B cell (primary cell): ENCODE results near the gene KDM3A. TPM values are rescaled to one million over a fixed set of nuclear protein-coding genes. Genes with fewer than 3 reads are reported as not detected.

Source experiments
- ATAC-seq: fragments of 200-7000 bp; cut with Tn5 transposase; one replicate; pipeline ENCODE4 v1.10.0; 2021; ENCODE audit warnings: low read depth, mild to moderate bottlenecking, moderate number of reproducible peaks, moderate library complexity
- CTCF ChIA-PET: fragments of 350-600 bp; sonication (Branson Sonifier 250); formaldehyde crosslinking; loops from one replicate; lab custom pipeline; 2021; ENCODE audit warnings: antibody characterized with exemption, inconsistent platforms; lab: Charles Lee
- POLR2A ChIA-PET: fragments of 350-600 bp; sonication (Branson Sonifier 250); formaldehyde crosslinking; loops from one replicate; lab custom pipeline; 2021; ENCODE audit warnings: antibody characterized with exemption; lab: Charles Lee
- DNase-seq: peaks from one replicate; pipeline ENCODE4 v3.0.0; 2013
- H2AFZ ChIP-seq: 2 replicates; pipeline ENCODE4 v1.6.1; 2012; ENCODE audit warnings: mild to moderate bottlenecking, low read depth, low read length; ENCODE audit not compliant: insufficient read depth, poor library complexity, severe bottlenecking
- H3K27ac ChIP-seq, 2 donors: 1 replicate in 1 of 2; 2 replicates in 1 of 2; pipeline ENCODE4 v1.5.1; 2012 to 2013; ENCODE audit warnings: low read length in 2 of 2, mild to moderate bottlenecking in 2 of 2, moderate library complexity in 1 of 2
- H3K27me3 ChIP-seq, 4 experiments: fragments of 200-600 bp in 1 of 4; sonication (generic) in 1 of 4; replicated peaks in 1 of 4; 1 replicate in 2 of 4; 2 replicates in 2 of 4; pipeline versions ENCODE4 v1.6.1 to v1.7.0; 2013 to 2016; ENCODE audit warnings: low read length in 3 of 4, mild to moderate bottlenecking in 2 of 4, mixed read lengths in 1 of 4, moderate library complexity in 1 of 4; ENCODE audit not compliant: insufficient read depth in 4 of 4, control insufficient read depth in 3 of 4; ENCODE audit errors: control extremely low read depth in 1 of 4
- H3K36me3 ChIP-seq, 2 experiments: replicated peaks in 1 of 2; 1 replicate in 1 of 2; 2 replicates in 1 of 2; pipeline versions ENCODE4 v1.6.1 to v1.7.1; 2013; ENCODE audit warnings: low read length in 1 of 2; ENCODE audit not compliant: insufficient read depth in 2 of 2, control insufficient read depth in 1 of 2; ENCODE audit errors: control extremely low read depth in 1 of 2, extremely low read depth in 1 of 2
- H3K4me1 ChIP-seq, 2 donors: fragments of 200-600 bp in 1 of 2; sonication (generic) in 1 of 2; 1 replicate in 1 of 2; 2 replicates in 1 of 2; pipeline versions ENCODE4 v1.5.1 to v1.6.1; 2013 to 2017; ENCODE audit warnings: low read length in 2 of 2; ENCODE audit not compliant: control insufficient read depth in 2 of 2, insufficient read depth in 2 of 2
- H3K4me2 ChIP-seq: replicated peaks from 2 replicates; pipeline ENCODE3; 2012; ENCODE audit warnings: mild to moderate bottlenecking, low read depth, low read length; ENCODE audit not compliant: poor library complexity, severe bottlenecking
- H3K4me3 ChIP-seq, 5 experiments: fragments of 200-600 bp in 1 of 5; sonication (generic) in 1 of 5; 1 replicate in 3 of 5; 2 replicates in 2 of 5; pipeline versions ENCODE4 v1.5.1 to v1.7.0; 2011 to 2016; ENCODE audit warnings: low read length in 4 of 5, mild to moderate bottlenecking in 4 of 5, low read depth in 2 of 5, control low read depth in 1 of 5, moderate library complexity in 1 of 5; ENCODE audit not compliant: insufficient read depth in 1 of 5; ENCODE audit errors: control extremely low read depth in 1 of 5, extremely low read depth in 1 of 5
- H3K79me2 ChIP-seq: fragments of 200-600 bp; sonication (generic); one replicate; pipeline ENCODE4 v1.6.0; 2016; ENCODE audit warnings: low read length; ENCODE audit not compliant: control insufficient read depth, insufficient read depth
- H3K9ac ChIP-seq: fragments of 200-600 bp; sonication (generic); 2 replicates; pipeline ENCODE4 v1.6.1; 2017; ENCODE audit warnings: mild to moderate bottlenecking, low read length, moderate library complexity
- H3K9me3 ChIP-seq, 3 donors: one replicate each; pipeline versions ENCODE4 v1.6.1 to v1.7.1; 2013; ENCODE audit warnings: low read length in 2 of 3; ENCODE audit not compliant: control insufficient read depth in 2 of 3, insufficient read depth in 1 of 3; ENCODE audit errors: control extremely low read depth in 1 of 3
- H4K20me1 ChIP-seq: 2 replicates; pipeline ENCODE4 v1.6.0; 2012; ENCODE audit warnings: mild to moderate bottlenecking, low read length; ENCODE audit not compliant: insufficient read depth, control insufficient read depth, poor library complexity, severe bottlenecking
- H3K27ac Mint-ChIP-seq: one replicate; pipeline ENCODE4 v1.8.0; 2021; ENCODE audit warnings: mixed read lengths
- H3K27me3 Mint-ChIP-seq: one replicate; pipeline ENCODE4 v1.8.0; 2021; ENCODE audit warnings: mixed read lengths
- H3K4me1 Mint-ChIP-seq: one replicate; pipeline ENCODE4 v1.8.0; 2021; ENCODE audit warnings: mixed read lengths
- H3K4me3 Mint-ChIP-seq: one replicate; pipeline ENCODE4 v1.8.0; 2021; ENCODE audit warnings: mixed read lengths
- H3K9me3 Mint-ChIP-seq: one replicate; pipeline ENCODE4 v1.8.0; 2022; ENCODE audit warnings: mixed read lengths; ENCODE audit not compliant: insufficient read depth
- EZH2 ChIP-seq: IDR thresholded peaks from 2 replicates; pipeline ENCODE4 v1.6.1; 2012; ENCODE audit warnings: borderline replicate concordance, low read depth, mild to moderate bottlenecking, moderate library complexity, low read length; ENCODE audit not compliant: insufficient read depth, poor library complexity, severe bottlenecking
- WGBS: methylation state at CpG from one replicate; pipeline ENCODE4 v1.1.5; 2013; ENCODE audit warnings: missing lambda C conversion rate; ENCODE audit not compliant: insufficient coverage; 5-methylcytosine and 5-hydroxymethylcytosine counted together
- intact Hi-C: fragments of 100-400 bp; cut with micrococcal nuclease; formaldehyde crosslinking; loops from one replicate; pipeline ENCODE4 v1.10.0; 2022
- polyA plus RNA-seq: library from polyadenylated mRNA; depleted of rRNA; stranded (reverse); fragments of >200 nt; gene quantifications from 2 replicates; pipeline ENCODE4 v1.2.3, GENCODE V29; 2012
- total RNA-seq, 2 donors: library from RNA; stranded (reverse); fragments of 120-200 nt in 1 of 2; gene quantifications; 1 replicate in 1 of 2; 2 replicates in 1 of 2; pipeline versions ENCODE4 v1.2.3 to v1.2.4, GENCODE V29; 2013 to 2022
- TF ChIP-seq, protein P1 (sequence below): fragments of 200-600 bp; IDR thresholded peaks from one replicate; pipeline ENCODE4 v1.8.0; 2022; ENCODE audit warnings: antibody characterized with exemption, mild to moderate bottlenecking

The KDM3A gene
- total and polyA plus RNA-seq, 2 donors (not counting 1 experiment from before 2014, with no cell fraction given) = 27.7 to 107 TPM

DNA sequence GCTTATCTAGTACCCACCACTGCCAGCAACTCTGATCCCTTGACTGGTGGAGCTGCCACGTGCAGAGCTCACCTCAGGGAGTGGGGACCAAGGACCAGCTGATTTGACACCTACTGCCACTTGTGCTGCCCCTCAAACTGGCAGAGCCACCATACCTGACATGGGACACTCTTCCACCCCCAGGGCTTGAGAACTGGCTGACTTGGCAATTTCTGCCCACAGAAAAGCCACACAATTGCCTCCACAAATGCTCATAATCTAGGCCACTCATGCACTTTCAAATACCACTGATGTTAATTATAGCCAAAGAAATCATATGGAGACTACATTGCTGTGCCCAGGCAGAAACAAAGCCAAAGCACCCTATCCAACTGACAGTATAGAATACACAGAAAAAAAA, 11.8 kb upstream of the KDM3A start:
- H3K4me3 Mint-ChIP-seq = no peak overlapping the region

DNA sequence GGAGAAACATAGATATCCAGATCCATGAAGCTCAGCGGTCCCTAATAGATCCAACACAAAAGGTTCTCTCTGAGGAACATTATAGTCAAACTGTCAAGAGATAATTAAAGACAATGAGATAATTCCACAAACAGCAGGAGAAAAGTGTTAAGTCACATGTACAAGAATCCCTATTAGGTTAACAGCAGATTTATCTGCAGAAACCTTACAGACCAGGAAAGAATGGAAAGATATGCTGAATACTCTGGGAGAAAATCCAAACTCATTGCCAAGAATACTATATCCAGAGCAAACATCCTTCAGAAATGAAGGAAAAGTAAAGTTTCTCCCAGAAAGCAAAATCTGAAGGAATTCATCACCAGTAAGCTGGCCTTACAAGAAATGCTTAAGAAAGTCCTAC, 10.8 kb upstream of the KDM3A start:
- Histone ChIP-seq H2AFZ (no peak overlapping the region), H3K79me2 (no peaks in the 10 kb centered on the region), H3K36me3 (no peaks in the 10 kb centered on the region), H3K4me3 (no peak overlapping the region), H3K9me3 (peaks cover 0 to 7% (median 1%) of the 10 kb centered on the region in 3 donors), H3K27ac (no peak overlapping the region), H3K9ac (no peak overlapping the region), H4K20me1 (no peaks in the 10 kb centered on the region), H3K27me3 (peaks cover 0 to 11% (median 0%) of the 10 kb centered on the region in 4 experiments), H3K4me1 (no peaks in the 10 kb centered on the region), H3K4me2 (no peak overlapping the region)
- POLR2A ChIA-PET = no interaction called here
- no peaks in the 10 kb centered on the region for H3K4me1 Mint-ChIP-seq
- DNase-seq = no peak
- intact Hi-C loops = no loop called here
- WGBS = no CpG with 5 or more reads among the region's 1 CpG
- CTCF ChIA-PET = no interaction called here
- H3K4me3 Mint-ChIP-seq = no peak overlapping the region
- peaks cover 5% of the 10 kb centered on the region for H3K9me3 Mint-ChIP-seq
- no peak for TF ChIP-seq EZH2
- TF ChIP-seq, protein P1, sequence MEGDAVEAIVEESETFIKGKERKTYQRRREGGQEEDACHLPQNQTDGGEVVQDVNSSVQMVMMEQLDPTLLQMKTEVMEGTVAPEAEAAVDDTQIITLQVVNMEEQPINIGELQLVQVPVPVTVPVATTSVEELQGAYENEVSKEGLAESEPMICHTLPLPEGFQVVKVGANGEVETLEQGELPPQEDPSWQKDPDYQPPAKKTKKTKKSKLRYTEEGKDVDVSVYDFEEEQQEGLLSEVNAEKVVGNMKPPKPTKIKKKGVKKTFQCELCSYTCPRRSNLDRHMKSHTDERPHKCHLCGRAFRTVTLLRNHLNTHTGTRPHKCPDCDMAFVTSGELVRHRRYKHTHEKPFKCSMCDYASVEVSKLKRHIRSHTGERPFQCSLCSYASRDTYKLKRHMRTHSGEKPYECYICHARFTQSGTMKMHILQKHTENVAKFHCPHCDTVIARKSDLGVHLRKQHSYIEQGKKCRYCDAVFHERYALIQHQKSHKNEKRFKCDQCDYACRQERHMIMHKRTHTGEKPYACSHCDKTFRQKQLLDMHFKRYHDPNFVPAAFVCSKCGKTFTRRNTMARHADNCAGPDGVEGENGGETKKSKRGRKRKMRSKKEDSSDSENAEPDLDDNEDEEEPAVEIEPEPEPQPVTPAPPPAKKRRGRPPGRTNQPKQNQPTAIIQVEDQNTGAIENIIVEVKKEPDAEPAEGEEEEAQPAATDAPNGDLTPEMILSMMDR = no peak
- no peak overlapping the region for H3K27ac Mint-ChIP-seq
- peaks cover 39% of the 10 kb centered on the region for H3K27me3 Mint-ChIP-seq
- ATAC-seq = no peak

More for the DNA sequence above, 11.8 kb upstream of the KDM3A start:
- Histone ChIP-seq H4K20me1 (no peaks in the 10 kb centered on the region), H3K9ac (no peak overlapping the region), H3K4me3 (no peak overlapping the region), H3K4me2 (no peak overlapping the region), H3K27ac (no peak overlapping the region), H2AFZ (no peak overlapping the region), H3K36me3 (no peaks in the 10 kb centered on the region), H3K4me1 (no peaks in the 10 kb centered on the region), H3K27me3 (peaks cover 0 to 11% (median 0%) of the 10 kb centered on the region in 4 experiments), H3K79me2 (no peaks in the 10 kb centered on the region), H3K9me3 (peaks cover 0 to 7% (median 1%) of the 10 kb centered on the region in 3 donors)
- Mint-ChIP-seq H3K4me1 (no peaks in the 10 kb centered on the region), H3K27ac (no peak overlapping the region), H3K27me3 (peaks cover 44% of the 10 kb centered on the region), H3K9me3 (peaks cover 5% of the 10 kb centered on the region)
- WGBS = 82% methylated on average over 1 of the region's 1 CpG
- DNase-seq = no peak
- intact Hi-C loops = no loop called here
- ATAC-seq = no peak
- TF ChIP-seq, protein P1 = no peak
- no peak for TF ChIP-seq EZH2
- POLR2A ChIA-PET = no interaction called here
- CTCF ChIA-PET = no interaction called here
